ENCODE data around the gene SSH2. TPM values are rescaled to one million over a fixed set of nuclear protein-coding genes. Genes with fewer than 3 reads are reported as not detected.

The SSH2 gene
- total RNA-seq, 2 experiments from 2014 or later: 39.4 to 73.9 TPM

DNA sequence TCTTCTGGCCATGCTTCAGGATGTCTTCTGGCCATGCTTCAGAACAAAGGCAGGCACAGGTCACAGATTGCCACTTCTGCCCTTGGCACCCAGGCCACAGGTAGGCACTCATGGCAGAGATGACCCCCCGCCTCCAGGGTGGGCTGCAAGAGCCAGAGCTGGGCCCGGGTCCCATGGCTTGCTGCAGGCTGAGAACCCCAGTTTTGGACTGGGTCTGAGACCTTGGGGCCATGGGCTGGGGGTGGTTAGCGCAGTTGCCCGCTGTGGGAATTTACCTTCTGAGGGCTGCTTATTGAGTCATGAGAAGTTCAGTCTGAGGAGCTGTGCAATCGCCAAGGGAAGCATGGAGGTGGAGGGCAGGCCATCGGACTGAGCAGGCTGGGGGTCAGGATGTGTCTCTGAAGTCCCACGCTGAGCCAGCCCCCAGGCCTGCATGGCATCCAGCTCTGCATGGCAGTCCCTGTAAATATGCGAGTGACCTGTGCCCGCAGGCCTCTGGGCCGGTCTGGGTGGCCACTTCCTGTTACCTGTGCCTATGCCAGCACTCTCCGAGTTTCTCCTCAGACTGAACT is 335.4 kb downstream of the SSH2 start:
- peak overlapping the region; percentile 76 for H3K4me2 ChIP-seq (ENCODE audit: low read length)
- H2AFZ ChIP-seq (ENCODE audit: low read length): no peak overlapping the region
- H3K27ac ChIP-seq (ENCODE audit: low read depth, low read length, poor library complexity, severe bottlenecking): no peak overlapping the region
- H3K4me1 ChIP-seq (ENCODE audit: insufficient read depth, low read length, poor library complexity, severe bottlenecking): peaks cover 38% of the 10 kb centered on the region
- H3K79me2 ChIP-seq (ENCODE audit: insufficient read depth, low read depth, low read length): peaks cover 7% of the 10 kb centered on the region; the same call in 1 of the 2 replicates
- H3K9me3 ChIP-seq (ENCODE audit: low read length): no peaks in the 10 kb centered on the region
- H3K9me2 ChIP-seq (ENCODE audit: insufficient read depth, low read length): no peaks in the 10 kb centered on the region
- TF ChIP-seq, protein P1, sequence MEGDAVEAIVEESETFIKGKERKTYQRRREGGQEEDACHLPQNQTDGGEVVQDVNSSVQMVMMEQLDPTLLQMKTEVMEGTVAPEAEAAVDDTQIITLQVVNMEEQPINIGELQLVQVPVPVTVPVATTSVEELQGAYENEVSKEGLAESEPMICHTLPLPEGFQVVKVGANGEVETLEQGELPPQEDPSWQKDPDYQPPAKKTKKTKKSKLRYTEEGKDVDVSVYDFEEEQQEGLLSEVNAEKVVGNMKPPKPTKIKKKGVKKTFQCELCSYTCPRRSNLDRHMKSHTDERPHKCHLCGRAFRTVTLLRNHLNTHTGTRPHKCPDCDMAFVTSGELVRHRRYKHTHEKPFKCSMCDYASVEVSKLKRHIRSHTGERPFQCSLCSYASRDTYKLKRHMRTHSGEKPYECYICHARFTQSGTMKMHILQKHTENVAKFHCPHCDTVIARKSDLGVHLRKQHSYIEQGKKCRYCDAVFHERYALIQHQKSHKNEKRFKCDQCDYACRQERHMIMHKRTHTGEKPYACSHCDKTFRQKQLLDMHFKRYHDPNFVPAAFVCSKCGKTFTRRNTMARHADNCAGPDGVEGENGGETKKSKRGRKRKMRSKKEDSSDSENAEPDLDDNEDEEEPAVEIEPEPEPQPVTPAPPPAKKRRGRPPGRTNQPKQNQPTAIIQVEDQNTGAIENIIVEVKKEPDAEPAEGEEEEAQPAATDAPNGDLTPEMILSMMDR (conservative IDR thresholded peaks at IDR 0.05; ENCODE audit: low read length): 0 out of 2 replicates have a peak, but pooled peaks have one; percentile 1
- TF ChIP-seq EZH2phosphoT487 (IDR thresholded peaks at IDR 0.05; ENCODE audit: borderline replicate concordance, low read depth, low read length): no peak
- no peaks in the 10 kb centered on the region for H3K36me3 ChIP-seq (ENCODE audit: insufficient read depth, low read length)
- BruUV-seq (replicated peaks): no TSS peak
- intact Hi-C loops (cut with micrococcal nuclease; ENCODE audit: unreplicated experiment): loop anchor here (1.0 kb wide), 1 partner anchor 19 kb away; no protein-coding TSS in a partner anchor
- H4K20me1 ChIP-seq (ENCODE audit: insufficient read depth, low read length): peaks cover 11% of the 10 kb centered on the region; the same call in 1 of the 2 replicates
- DNase-seq (ENCODE audit: low spot score): no peak
- POLR2A ChIA-PET: no interaction called here
- CTCF ChIA-PET (ENCODE audit: unreplicated experiment): no interaction called here
- peak overlapping the region; percentile 92 for H3K4me3 ChIP-seq (ENCODE audit: low read depth, low read length, poor library complexity, severe bottlenecking)

DNA sequence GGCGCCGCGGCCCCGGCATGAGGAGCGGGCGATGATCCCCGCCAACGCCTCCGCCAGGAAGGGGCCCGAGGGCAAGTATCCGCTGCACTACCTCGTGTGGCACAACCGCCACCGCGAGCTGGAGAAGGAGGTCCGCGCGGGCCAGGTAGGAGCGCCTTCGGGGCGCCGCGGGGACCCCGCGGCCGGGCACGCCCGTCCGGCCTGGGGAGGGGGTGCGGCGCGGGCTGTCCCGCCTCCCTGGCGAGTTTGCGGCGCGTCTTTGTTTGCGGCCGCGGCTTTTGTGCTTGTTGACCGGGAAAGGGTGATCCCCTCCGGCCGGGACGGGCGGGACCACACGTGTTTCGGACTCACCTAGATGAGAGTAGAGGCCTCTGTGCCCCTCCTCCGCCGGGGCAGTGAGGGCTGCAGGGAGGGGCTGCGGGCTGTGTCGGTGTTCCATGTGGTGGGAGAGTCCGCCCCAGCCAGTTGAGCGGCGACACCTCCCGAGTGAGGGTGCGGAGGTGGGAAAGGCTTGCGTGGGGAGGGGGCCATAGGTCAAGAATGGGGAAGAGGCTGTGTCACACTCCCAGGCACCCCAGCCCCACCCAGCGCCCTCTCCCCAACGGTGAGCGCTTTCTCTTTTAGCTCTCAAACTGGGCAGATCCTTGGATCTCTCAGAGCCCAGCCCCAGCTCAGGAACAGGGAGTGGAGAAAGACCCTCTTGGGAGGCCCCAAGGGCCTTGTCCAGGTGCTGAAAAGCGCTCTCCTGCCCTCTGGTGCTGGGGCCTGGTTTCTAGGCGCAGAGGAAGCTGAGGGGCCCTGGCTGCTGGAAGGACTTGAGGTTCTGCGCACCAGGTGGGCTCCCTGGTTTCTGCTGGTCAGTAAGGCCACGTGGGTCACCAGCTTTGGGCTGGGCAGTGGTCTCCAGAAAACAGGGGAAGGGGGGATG is 336.2 kb downstream of the SSH2 start:
- peak; percentile 56 for DNase-seq (ENCODE audit: low spot score)

More for the DNA sequence above, 336.2 kb downstream of the SSH2 start:
- ChIA-PET CTCF (ENCODE audit: unreplicated experiment) (interaction anchor here (0.6 kb wide), 1 partner anchor 10 kb away, joined by 6 read pairs; no protein-coding TSS in a partner anchor), POLR2A (interaction anchor here (1.0 to 1.9 kb wide), 3 partner anchors 13 to 129 kb away, joined by 3 to 5 read pairs (median 5); no protein-coding TSS in a partner anchor)
- H3K4me2 ChIP-seq (ENCODE audit: low read length): peak overlapping the region; percentile 76
- peak overlapping the region; percentile 92 for H3K4me3 ChIP-seq (ENCODE audit: low read depth, low read length, poor library complexity, severe bottlenecking)
- no peak for TF ChIP-seq EZH2phosphoT487 (IDR thresholded peaks at IDR 0.05; ENCODE audit: borderline replicate concordance, low read depth, low read length)
- TF ChIP-seq, protein P1 (conservative IDR thresholded peaks at IDR 0.05; ENCODE audit: low read length): peak; percentile 66
- H3K9me2 ChIP-seq (ENCODE audit: insufficient read depth, low read length): no peaks in the 10 kb centered on the region
- H3K4me1 ChIP-seq (ENCODE audit: insufficient read depth, low read length, poor library complexity, severe bottlenecking): peaks cover 38% of the 10 kb centered on the region
- H3K9me3 ChIP-seq (ENCODE audit: low read length): no peaks in the 10 kb centered on the region
- BruUV-seq (replicated peaks): no TSS peak
- H3K27ac ChIP-seq (ENCODE audit: low read depth, low read length, poor library complexity, severe bottlenecking): no peak overlapping the region
- H3K36me3 ChIP-seq (ENCODE audit: insufficient read depth, low read length): no peaks in the 10 kb centered on the region
- H3K79me2 ChIP-seq (ENCODE audit: insufficient read depth, low read depth, low read length): peaks cover 8% of the 10 kb centered on the region; the same call in 1 of the 2 replicates
- H4K20me1 ChIP-seq (ENCODE audit: insufficient read depth, low read length): peaks cover 11% of the 10 kb centered on the region; the same call in 1 of the 2 replicates
- peak overlapping the region; percentile 72 for H2AFZ ChIP-seq (ENCODE audit: low read length)
- intact Hi-C loops (cut with micrococcal nuclease; ENCODE audit: unreplicated experiment): loop anchor here (1.0 kb wide), 1 partner anchor 19 kb away; no protein-coding TSS in a partner anchor

Data from OCI-LY7 (cell line).